HepG2 (cell line): ENCODE measurements around the gene LYSMD3. TPM values are rescaled to one million over a fixed set of nuclear protein-coding genes. Genes with fewer than 3 reads are reported as not detected.

Experiments
- CREB3 ChIP-seq: sonication (generic); formaldehyde crosslinking; IDR thresholded peaks from 2 replicates; pipeline ENCODE4 v1.5.0; 2020; ENCODE audit warnings: missing genetic modification reagents
- E2F2 ChIP-seq: sonication (generic); formaldehyde crosslinking; IDR thresholded peaks from 2 replicates; pipeline ENCODE4 v1.4.0; 2020; ENCODE audit warnings: missing genetic modification reagents, borderline replicate concordance
- EED ChIP-seq: sonication (generic); formaldehyde crosslinking; IDR thresholded peaks from 2 replicates; pipeline ENCODE4 v1.5.0; 2020; ENCODE audit warnings: mild to moderate bottlenecking, missing genetic modification reagents
- HMG20B ChIP-seq: conservative IDR thresholded peaks from 2 replicates; pipeline ENCODE4 v1.6.1; 2016; ENCODE audit warnings: missing genetic modification reagents, missing compliant biosample characterization
- IRX3 ChIP-seq: sonication (generic); formaldehyde crosslinking; IDR thresholded peaks from 2 replicates; pipeline ENCODE4 v1.8.1; 2023; ENCODE audit warnings: mild to moderate bottlenecking, low read depth, missing genetic modification reagents, borderline replicate concordance
- KDM5B ChIP-seq: sonication (generic); formaldehyde crosslinking; IDR thresholded peaks from 2 replicates; pipeline ENCODE4 v1.4.0; 2020; ENCODE audit warnings: missing genetic modification reagents, mild to moderate bottlenecking, borderline replicate concordance
- MEF2D ChIP-seq: sonication (generic); formaldehyde crosslinking; IDR thresholded peaks from 2 replicates; pipeline ENCODE4 v1.5.1; 2020; ENCODE audit warnings: mild to moderate bottlenecking, missing genetic modification reagents
- NCOA2 ChIP-seq: sonication (generic); formaldehyde crosslinking; IDR thresholded peaks from 2 replicates; pipeline ENCODE4 v1.8.0; 2022; ENCODE audit warnings: inconsistent platforms
- NFIB ChIP-seq: sonication (generic); formaldehyde crosslinking; IDR thresholded peaks from 2 replicates; pipeline ENCODE4 v1.9.0; 2021; ENCODE audit warnings: missing genetic modification reagents, mild to moderate bottlenecking, borderline replicate concordance
- NR0B2 ChIP-seq: sonication (generic); formaldehyde crosslinking; IDR thresholded peaks from 2 replicates; pipeline ENCODE4 v1.4.0; 2020; ENCODE audit warnings: mild to moderate bottlenecking, missing genetic modification reagents
- SALL2 ChIP-seq: sonication (generic); formaldehyde crosslinking; IDR thresholded peaks from 2 replicates; pipeline ENCODE4 v1.8.1; 2023; ENCODE audit warnings: mild to moderate bottlenecking, missing genetic modification reagents, inconsistent platforms
- STAT5B ChIP-seq: sonication (generic); formaldehyde crosslinking; IDR thresholded peaks from 2 replicates; pipeline ENCODE4 v1.4.0; 2020; ENCODE audit warnings: missing genetic modification reagents
- YEATS4 ChIP-seq: sonication (generic); formaldehyde crosslinking; IDR thresholded peaks from 2 replicates; pipeline ENCODE4 v1.4.0; 2020; ENCODE audit warnings: missing genetic modification reagents, borderline replicate concordance
- ZFY ChIP-seq: sonication (generic); formaldehyde crosslinking; IDR thresholded peaks from 2 replicates; pipeline ENCODE4 v1.4.0; 2020; ENCODE audit warnings: missing genetic modification reagents
- ZNF329 ChIP-seq: sonication (generic); formaldehyde crosslinking; IDR thresholded peaks from 2 replicates; pipeline ENCODE4 v1.9.0; 2021; ENCODE audit warnings: low read depth, mild to moderate bottlenecking, missing genetic modification reagents
- ZNF749 ChIP-seq: sonication (generic); formaldehyde crosslinking; IDR thresholded peaks from 2 replicates; pipeline ENCODE4 v1.8.0; 2022; ENCODE audit warnings: mild to moderate bottlenecking, missing genetic modification reagents, moderate library complexity, borderline replicate concordance
- ZNF782 ChIP-seq: sonication (generic); formaldehyde crosslinking; IDR thresholded peaks from 2 replicates; pipeline ENCODE4 v1.4.0; 2020; ENCODE audit warnings: missing genetic modification reagents, mild to moderate bottlenecking, borderline replicate concordance
- polyA plus RNA-seq, 8 experiments: library from polyadenylated mRNA; depleted of rRNA in 3 of 8; stranded (reverse) in 7 of 8; unstranded in 1 of 8; fragments of >200 nt; fragmentation: Illumina TruSeq in 4 of 8; extraction: Trizol in 4 of 8; gene quantifications; 2 replicates each; pipeline versions ENCODE4 v1.2.1 to v1.2.3, GENCODE V29; 2011 to 2016; ENCODE audit warnings: low read depth in 4 of 8, missing spikeins in 1 of 8, mixed read lengths in 1 of 8; ENCODE audit not compliant: insufficient read depth in 1 of 8
- total RNA-seq, 5 experiments: library from RNA; depleted of rRNA; stranded (reverse); fragments of >200 nt; fragmentation: Illumina TruSeq; extraction: Trizol; gene quantifications; 2 replicates each; pipeline ENCODE4 v1.2.3, GENCODE V29; 2016; ENCODE audit warnings: low read depth in 1 of 5
- TF ChIP-seq, protein P1 (sequence below): sonication (generic); formaldehyde crosslinking; IDR thresholded peaks from 2 replicates; pipeline ENCODE4 v1.4.0; 2020; ENCODE audit warnings: missing genetic modification reagents
- TF ChIP-seq, protein P2 (sequence below): conservative IDR thresholded peaks from 2 replicates; pipeline ENCODE4 v1.6.1; 2018; ENCODE audit warnings: missing genetic modification reagents

The LYSMD3 gene
- total and polyA plus RNA-seq, 2 of the 13 experiments (the other 11 are each of a cell fraction or from before 2014, with no cell fraction given), result 9.1 to 13.8 TPM

DNA sequence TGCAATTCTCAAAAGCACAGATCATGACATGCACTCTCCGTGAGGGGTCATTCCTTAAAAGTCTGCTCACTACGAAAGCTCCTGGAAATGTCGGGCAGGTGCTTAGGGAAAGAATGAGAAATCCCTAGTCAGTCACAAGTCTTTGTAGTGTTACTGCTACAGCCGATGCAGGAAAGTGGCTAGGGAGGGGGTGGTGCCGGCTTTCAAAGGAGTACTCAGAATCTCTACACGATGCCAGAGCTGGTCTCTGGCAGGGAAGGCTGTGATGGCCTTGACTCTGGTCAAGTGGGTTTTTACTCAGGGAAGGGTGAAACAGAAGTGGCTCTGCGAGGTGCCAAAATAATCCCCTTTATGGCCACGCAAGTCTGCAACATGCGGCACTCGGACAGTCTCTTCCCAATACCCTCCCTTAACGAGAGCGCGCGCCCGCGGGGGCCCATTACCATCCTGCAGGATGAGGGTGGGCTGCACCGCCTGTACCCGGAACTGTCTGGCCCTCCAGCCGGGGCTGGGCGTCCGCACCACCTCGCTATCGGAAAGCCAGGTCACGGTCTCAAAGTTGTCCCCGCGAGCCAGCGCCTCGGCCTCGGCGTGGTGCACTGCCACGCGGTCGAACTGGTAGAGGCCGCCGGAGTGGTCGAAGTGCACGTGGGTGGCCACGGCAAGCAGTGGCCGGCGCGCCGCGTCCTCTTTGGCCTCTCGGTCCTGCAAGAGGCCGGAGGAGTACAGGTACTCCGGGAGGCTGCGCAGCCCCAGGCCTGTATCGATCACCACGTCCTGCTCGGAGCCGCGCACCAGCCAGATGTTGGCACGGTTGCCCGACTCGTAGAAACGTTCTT lies 55.8 kb downstream of the LYSMD3 start (continued):
- TF ChIP-seq NR0B2 (peak; percentile 52), ZNF782 (CRISPR knock-in tag) (peak; percentile 60; the same call in 1 of the 2 replicates), E2F2 (peak; percentile 58; the same call in 1 of the 2 replicates), MEF2D (CRISPR knock-in tag) (peak; percentile 65; the same call in 1 of the 2 replicates), ZNF749 (CRISPR knock-in tag) (peak; percentile 71; the same call in 1 of the 2 replicates), YEATS4 (CRISPR knock-in tag) (no peak; the same call in 1 of the 2 replicates), IRX3 (peak; percentile 45; the same call in 1 of the 2 replicates), STAT5B (no peak), ZFY (CRISPR knock-in tag) (peak; percentile 70), EED (CRISPR knock-in tag) (peak; percentile 18; the same call in 1 of the 2 replicates), CREB3 (CRISPR knock-in tag) (peak; percentile 85; the same call in 1 of the 2 replicates), NCOA2 (no peak), KDM5B (CRISPR knock-in tag) (peak; percentile 82), ZNF329 (CRISPR knock-in tag) (peak; percentile 35; the same call in 1 of the 2 replicates), SALL2 (0 out of 2 replicates have a peak, but pooled peaks have one; percentile 20), HMG20B (no peak), NFIB (CRISPR knock-in tag) (peak; percentile 84; the same call in 1 of the 2 replicates)
- TF ChIP-seq, protein P1, sequence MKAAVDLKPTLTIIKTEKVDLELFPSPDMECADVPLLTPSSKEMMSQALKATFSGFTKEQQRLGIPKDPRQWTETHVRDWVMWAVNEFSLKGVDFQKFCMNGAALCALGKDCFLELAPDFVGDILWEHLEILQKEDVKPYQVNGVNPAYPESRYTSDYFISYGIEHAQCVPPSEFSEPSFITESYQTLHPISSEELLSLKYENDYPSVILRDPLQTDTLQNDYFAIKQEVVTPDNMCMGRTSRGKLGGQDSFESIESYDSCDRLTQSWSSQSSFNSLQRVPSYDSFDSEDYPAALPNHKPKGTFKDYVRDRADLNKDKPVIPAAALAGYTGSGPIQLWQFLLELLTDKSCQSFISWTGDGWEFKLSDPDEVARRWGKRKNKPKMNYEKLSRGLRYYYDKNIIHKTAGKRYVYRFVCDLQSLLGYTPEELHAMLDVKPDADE (CRISPR knock-in tag), result 0 out of 2 replicates have a peak, but pooled peaks have one; percentile 19
- TF ChIP-seq, protein P2, sequence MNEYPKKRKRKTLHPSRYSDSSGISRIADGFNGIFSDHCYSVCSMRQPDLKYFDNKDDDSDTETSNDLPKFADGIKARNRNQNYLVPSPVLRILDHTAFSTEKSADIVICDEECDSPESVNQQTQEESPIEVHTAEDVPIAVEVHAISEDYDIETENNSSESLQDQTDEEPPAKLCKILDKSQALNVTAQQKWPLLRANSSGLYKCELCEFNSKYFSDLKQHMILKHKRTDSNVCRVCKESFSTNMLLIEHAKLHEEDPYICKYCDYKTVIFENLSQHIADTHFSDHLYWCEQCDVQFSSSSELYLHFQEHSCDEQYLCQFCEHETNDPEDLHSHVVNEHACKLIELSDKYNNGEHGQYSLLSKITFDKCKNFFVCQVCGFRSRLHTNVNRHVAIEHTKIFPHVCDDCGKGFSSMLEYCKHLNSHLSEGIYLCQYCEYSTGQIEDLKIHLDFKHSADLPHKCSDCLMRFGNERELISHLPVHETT (CRISPR knock-in tag), result no peak
